Inflammatory macrophage (primary cell): Measurements from ENCODE around the gene TFDP1.

ENCODE experiments used
- DNase-seq, 2 donors: peaks; one replicate each; pipeline ENCODE4 v3.0.0-alpha.2; 2020 to 2022

Gene TFDP1

DNA sequence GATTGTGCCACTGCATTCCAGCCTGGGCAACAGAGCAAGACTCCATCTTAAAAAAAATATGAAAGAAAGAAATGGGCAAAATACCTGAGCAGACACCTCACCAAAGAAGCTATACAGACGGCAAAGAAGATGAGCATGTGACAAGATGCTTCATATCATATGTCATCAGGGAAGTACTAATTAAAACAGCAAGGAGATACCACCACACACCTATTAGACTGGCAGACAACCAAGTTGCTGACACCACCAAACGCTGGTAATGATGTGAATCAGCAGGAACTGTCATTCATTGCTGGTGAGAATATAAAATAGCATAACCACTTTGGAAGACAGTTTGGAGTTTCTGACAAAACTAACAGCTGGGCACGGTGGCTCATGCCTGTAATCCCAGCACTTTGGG lies 11.5 kb upstream of the TFDP1 start:
- DNase-seq: no peak

DNA sequence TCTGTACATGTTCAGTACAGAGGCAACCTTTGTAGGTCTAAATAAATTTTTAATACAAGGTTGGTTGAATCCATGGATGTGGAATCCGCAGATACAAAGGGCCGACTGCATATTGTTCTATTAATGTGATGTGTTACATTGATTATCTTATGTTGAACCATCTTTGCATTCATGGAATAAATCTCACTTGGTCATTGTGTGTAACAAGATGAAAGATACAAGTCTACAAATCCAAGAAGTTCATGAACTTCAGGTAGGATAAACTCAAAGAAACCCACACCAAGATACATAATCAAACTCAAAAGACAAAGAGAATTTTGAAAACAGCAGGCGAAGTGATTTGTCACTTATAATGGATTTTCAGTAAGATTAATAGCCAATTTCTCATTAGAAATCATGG lies 8.0 kb upstream of the TFDP1 start:
- no peak for DNase-seq

DNA sequence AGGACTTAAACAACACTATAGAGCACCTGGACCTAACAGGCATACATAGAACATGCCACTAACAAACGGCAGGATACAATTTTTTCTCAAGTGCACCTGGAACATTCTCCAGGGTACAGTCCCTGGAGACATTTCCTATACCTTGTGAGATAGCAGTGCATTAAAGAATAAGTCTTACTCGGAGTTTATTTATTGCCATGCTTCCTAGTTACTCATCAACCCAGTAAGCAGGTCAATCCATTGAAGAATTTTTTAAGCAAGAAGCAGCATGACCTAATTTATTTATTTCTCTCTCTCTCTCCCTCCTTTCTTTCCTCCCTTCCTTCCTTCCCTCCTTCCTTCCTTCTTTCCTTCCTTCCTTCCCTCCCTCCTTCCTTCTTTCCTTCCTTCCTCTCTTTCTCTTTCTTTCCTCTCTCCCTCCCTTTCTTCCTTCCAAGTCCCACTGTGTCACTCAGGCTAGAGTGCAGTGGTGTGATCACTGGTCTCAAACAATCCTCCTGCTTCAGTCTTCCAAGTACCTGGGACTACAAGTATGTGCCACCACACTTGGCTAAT lies 6.6 kb upstream of the TFDP1 start:
- no peak for DNase-seq

DNA sequence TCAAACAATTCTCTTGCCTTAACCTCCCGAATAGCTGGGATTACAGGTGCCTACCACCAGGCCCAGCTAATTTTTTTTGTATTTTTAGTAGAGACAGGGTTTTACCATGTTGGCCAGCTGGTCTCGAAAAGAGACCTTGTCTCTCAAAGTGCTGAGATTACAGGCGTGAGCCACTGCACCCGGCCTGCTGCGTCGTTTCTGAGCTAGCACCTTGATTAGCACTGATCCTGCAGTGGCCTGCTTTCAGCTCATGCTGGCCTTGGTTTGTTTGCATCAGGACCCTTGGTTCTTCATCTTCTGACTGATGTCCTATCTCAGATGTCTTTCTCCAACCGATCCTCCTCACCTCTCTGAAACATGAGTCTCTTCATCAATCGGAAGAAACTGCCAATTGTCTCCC lies 4.9 kb upstream of the TFDP1 start:
- DNase-seq: no peak

DNA sequence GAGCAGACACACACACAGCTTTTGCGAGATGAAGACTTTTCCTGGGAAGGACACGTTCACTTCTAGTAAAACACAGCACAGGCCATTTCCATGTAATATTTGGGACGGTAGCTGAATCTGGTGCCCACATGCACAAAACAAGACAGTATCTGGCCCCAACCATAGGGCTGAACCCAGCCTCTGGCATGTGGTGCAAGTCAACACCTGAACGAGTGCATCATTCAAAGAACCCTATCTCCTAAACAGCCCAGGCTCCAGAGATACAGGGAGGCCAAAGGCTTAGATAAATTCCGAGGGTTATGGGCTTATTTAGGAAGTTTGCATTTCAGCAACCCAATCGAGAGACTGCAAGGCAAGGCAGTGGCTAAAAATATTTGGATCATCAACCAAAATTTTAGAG lies 2.7 kb upstream of the TFDP1 start:
- no peak for DNase-seq

DNA sequence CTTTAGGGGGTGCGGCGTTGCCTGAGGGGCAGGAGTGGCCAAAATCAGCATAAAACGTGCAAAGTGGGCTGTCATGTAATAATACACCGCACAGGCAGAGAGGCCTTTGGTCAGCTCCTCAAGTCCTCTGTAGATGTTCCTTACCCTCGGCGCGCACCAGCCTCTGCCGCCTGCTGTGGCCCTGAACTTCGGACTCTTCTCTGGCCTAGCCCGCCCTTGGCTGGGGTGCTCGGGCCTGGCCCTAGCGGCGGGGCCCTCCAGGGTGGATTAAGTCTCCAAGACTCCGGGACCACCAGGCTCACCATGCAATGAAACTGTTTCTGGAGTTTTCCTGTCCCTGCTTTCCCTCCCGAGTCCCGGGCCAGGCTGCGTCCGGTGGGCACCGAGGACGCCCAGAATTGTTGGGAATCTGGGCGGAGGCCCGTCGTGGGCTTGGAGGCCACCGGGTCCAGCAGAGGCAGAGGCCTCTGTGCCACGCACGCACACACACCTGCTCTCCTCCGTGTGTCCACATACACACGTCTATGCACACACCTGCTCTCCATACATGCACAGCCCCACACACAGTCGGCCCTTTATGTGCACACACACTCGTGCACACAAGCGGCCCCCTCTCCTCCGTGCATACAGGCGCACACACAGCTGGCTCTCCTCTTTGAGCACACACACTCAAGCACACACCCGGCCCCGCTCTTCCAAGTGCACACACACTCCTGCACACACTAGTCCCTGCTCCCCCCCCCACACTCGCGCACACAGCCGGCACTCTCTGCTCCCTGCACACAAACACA lies 1.5 kb upstream of the TFDP1 start:
- no peak for DNase-seq

DNA sequence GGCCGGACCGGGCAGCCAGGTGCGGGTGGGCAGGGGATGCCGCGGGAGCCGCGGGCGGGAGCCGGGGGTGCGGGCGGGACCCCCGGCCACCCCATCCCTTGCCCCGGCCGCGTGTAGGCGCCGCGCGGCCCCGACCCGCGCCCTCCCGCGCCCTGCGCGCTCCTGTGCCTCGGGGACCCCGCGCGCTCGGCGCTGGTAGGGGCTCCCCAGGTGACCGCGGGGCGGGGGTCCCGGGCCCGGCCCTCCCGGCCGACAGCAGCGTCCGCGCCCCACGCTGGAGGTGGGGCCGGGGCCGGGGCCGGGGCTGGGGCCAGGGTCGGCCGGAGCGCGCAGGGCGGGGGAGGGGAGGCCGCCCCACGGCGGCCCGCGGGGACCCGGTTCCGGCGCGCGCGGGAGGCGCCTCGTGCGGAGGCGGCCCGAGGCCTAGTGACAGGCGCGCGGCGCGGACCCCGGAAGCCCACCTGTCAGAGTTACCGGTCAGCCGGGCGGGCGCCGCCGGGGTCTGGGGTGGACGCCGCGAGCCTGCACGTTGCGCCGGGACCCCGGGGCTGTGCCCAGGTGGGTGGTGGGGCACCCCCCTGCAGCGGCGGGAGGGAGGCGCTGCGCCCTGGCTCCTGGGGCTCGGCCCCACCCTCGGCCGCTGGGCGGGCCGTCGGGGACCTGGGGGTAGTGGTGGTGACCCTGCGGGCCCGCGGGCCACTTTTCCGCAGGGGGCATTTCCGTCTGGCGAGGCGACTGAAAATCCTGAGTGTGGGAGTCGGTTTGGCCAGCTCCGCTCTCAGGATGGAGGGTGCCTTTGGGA lies 518 bp downstream of the TFDP1 start:
- peak in 1 of 2 donors; percentile 13 for DNase-seq

DNA sequence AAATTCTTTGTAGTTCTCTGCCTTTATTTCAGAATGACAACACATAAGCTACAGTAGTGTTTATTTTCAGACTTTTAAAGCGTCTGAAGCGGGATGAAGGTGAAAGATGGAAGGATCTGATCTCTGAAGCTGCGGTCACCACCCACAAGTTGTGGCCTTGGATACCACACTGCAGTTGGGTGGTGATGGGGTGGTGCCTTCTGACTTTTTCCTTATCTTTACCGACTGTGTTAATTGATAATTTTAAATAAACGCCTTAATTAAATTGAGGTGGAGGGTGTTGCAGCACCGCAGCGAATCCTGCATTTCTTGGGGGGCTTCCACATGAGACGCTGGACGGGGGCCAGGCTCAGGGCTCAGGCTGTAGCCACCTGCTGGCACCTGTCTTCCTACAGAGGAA lies 1.3 kb downstream of the TFDP1 start:
- no peak for DNase-seq

DNA sequence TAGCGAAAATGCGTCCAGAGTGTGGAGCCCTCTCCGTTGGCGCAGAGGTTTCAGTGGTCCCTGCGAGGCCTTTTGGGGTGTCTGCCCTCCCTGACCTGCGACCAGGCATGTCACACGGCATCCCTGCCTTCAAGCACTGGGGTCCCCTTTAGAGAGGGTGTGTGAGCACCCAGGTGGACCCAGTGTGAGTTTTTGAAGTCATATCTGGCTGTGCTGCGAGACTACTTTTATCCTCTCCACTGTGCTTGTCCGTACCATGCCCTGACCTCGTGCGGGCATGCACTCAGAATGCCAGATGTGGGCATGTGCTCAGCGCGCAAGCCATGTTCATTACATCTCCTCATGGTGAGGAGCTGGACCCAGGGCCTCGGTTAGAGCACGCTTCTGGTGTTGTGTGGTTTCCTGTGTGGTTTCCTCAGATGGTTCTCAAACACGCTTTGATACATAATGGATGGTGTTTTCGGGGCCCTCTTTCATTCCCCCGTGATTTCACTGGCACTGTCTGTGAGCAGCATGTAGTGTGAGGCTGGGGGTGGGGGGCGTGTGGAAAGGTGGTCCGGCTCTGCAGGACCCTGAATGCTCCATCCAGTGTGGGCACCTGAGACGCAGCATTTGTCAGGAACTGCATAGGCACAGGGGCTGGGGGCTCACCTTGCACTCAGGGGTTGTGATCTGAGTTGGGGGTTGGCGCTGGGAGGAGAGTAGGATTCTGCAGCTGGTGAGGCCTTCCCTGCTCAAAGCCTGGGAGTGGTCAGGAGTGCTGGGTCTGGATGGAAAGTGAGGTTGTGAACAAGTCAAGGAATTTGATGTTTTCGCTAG lies 2.3 kb downstream of the TFDP1 start:
- no peak for DNase-seq

DNA sequence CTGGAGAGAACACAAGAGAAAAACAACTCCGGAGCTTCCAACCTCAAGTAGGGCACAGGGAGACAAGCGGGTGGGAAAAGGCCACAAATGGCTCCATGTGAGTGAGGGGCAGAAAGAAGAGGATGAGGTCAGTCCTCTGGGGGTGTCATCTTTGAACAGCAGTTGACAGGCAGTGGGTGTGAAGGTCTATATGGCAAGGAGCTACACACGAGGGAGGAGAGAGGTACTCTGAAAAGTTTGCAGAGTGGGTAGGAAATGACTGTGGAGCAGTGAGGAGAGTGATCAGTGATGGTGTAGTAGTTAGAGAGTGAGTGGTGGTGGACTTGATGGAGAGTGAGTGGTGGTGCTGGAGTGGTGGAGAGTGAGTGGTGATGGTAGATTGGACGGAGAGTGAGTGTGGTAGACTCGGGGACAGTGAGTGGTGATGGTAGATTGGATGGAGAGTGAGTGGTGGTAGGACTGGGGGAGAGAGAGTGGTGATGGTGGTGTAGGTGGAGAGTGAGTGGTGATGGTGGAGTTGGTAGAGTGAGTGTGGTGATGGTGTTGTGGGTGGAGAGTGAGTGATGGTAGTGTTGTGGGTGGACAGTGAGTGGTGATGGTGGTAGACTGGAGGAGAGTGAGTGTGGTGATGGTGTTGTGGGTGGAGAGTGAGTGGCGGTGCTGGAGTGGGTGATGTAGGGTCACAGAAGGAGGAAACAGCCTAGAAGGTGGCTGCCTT lies 4.0 kb downstream of the TFDP1 start:
- DNase-seq: no peak

DNA sequence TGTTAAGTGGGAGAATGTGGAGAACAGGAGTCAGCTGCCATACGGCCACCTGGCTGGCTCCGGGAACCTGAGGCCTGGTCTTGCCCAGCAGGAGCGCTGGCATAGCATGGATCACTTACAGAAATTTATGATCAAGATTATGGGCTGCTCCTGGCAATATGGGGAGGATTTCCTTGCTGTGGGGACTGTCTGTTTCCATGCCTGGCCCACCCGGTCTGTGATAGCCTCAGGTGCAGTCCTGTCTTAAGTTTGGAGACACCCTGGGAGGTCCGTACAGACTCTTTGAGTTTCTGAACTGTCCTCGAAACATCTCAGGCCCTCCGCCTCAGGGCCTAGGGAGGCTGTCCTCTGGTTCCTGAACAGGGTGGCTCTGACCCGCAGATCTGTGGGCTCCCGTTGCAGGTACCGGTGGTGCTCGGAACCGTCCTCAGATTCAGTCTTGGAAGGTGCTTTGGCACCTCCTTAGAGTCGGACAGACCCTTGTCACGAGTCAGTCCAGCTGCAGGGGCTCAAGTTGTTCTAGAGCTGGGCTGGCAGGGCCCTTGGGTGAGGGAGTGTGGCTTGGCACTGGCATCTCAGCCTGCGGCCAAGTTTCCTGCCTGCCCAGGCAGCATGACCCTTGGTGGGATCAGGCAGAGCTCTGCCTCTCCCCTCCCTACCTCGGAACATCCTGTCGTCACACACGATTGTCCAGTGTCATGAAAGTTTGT lies 4.9 kb downstream of the TFDP1 start:
- DNase-seq: no peak

DNA sequence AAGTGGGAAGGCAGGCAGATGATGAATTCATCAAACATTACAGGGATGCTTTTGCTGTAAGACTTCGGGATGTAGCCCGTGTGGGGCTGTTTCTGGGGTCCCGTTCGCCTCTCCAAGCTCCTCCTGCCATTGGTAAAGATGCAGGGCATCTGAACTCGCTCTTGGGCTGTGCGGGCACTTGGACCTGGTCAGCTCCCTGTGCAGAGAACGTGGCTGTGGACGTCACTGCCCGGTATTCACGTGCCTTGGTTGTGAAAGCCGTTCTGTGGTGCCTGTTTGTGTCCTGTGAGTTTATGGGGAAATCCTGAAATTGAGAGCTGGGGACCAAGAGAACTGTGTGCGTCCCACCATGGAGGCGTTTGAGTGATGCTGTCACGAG lies 5.4 kb downstream of the TFDP1 start:
- DNase-seq: no peak

DNA sequence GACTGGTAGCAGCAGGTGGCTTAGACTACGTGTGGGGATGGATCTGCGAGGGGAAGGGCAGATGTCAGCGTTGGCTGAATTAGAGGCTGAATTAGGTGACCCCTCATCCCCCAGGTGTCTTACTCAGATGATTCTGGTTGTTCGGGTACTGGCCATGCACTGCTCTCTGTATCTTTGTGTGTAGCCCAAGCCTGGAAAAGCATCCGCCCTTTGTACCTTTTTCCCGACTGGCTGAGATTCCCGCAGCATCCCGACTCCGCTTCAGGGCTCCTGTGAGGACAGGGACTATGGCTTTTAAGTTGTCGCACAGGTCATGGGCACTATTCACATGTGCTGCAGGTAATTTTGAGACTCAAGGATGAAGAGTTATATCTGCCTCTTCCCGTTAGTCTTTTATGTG lies 7.2 kb downstream of the TFDP1 start:
- no peak for DNase-seq

DNA sequence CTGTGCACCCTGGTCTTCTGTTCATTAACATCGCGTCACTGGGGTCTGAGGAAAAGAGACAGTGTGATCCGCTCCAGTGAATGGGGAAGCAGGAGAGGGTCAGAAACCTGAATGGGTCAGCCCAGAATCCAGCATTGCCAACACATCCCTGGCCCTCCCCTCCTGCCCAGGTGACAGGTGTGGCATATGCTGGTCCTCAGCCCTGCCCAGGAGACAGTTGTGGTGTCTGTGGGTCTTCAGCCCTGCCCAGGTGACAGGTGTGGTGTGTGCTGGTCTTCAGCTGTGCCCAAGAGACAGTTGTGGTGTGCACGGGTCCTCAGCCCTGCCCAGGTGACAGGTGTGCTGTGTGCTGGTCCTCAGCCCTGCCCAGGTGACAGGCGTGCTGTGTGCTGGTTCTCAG lies 8.0 kb downstream of the TFDP1 start:
- DNase-seq: no peak

DNA sequence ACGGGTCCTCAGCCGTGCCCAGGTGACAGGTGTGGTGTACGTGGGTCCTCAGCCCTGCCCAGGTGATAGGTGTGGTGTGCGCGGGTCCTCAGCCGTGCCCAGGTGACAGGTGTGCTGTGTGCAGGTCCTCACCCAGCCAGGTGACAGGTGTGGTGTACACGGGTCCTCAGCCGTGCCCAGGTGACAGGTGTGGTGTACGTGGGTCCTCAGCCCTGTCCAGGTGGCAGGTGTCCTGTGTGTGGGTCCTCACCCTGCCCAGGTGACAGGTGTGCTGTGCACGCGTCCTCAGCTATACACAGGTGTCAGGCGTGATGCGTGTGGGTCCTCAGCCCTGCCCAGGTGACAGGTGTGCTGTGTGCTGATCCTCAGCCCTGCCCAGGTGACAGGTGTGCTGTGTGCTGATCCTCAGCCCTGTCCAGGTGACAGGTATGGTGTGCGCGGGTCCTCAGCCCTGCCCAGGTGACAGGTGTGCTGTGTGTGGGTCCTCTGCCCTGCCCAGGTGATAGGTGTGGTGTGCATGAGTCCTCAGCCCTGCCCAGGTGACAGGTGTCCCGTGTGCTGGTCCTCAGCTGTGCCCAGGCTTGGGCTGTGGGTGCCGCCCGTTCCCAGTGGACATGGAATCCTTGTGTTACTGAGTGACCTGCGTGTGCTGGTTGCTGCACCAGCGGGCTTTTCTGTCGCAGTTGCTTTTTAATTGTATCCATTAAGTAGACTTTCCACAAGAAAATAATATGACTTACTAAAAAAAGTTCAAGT lies 9.7 kb downstream of the TFDP1 start:
- DNase-seq: peak in 1 of 2 donors; percentile 3

DNA sequence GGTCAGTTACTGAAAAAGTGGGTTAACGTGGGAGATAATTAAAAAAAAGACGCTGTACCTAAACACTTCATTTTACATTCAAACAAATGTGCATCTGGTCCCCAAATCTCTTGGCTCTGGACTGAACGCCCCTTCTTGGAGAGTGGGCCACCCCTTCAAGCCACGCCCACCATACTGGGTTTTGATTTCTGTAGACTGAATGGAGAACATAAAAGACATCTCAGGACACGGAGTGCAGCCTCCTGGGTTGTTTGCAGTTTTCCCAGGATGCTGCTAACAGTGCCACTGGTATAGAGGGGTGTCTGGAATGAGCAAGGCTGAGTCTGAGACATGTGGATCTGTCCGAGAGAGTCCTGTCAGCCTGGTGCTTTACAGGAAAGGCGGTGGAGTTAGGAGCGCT lies 10.6 kb downstream of the TFDP1 start:
- no peak for DNase-seq

DNA sequence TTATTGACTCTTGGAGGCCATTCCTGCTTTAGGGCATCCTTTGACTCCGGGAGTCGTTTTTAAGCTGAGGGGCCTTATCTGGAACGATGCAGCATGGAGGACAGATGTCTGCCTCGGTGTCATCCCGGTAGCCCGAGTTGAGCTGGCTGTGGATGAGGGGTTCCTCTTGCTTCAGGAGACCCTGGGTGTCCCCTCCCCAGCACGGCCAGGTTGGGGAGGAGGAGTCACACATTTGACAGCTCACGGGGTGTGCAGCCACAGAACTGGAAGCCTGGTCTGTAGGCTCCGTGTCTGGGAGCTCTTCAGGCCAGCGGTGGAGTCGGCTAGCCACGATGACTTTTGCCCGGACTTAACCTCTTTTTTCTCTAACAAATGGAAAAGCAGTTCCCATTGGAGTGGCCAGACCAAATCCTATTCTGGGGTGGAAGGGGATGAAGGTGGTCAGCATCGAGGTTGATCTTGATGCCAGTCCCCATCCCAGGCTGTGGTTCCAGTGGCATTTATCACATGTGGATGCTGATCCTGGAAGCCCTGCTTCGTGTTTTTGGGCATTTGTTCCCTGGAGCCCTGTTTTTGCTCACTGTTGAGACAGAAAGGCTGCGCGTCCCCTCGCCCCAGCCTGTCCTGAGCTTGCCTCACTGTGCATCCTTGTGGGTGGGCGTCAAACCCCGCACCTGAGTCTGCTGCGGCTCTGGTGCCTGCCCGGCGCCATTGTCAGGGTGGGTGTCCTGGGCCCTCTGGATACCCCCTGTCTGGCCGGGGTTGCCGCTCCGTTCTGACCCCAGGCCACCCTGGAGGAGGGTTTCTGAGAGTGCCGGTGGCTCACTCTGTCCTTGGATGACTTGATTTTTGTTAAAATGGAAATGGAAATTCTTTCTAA lies 12.0 kb downstream of the TFDP1 start:
- no peak for DNase-seq

DNA sequence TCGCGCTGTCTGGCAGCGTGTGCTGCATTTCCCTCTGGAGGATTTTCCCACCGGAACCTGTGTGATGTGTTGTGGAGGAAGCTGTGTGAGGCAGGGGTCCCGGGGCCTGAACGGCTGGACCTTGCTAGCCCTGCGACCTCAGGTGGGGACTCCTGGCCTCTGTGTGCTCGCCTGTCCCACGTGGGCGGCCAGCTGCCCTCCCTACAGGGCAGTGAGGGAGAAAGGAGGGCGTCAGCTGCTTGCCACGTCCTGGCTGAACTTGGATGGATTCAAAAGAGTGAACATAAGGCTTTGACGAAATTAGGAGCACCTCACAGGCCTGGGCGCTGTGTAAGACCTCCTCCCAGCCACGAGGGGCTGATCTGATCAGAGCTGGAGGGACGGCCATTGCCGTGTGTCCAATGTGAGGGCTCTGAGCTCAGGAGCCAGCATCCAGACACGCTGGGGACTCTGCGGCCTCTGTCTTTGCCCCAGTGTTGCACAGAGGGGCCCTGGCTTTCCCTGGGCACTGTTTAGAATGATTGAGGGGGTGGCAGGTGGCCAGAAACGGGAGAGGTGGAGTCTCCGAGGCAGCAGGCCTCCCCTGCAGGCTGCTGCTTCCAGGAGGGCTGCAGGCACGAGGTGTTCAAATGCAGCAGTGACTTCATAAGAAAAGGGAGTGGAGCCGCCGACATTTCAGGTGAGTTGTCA lies 13.0 kb downstream of the TFDP1 start:
- DNase-seq: no peak

DNA sequence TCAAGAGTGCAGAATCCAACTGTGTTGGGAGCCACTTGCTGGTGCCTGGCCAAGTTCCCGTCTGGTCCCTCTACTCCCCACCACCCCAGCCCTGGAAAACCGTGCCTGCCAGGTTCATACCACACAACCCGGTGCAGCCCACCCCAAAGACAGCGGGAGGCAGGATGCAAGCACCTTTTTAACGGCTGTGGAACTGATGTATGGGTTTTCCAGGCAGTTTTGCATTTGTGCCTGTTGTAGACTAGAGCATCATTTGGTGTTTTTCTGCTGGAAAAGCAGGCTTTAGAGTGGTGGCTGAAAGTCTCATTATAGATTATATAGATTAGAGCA lies 13.5 kb downstream of the TFDP1 start:
- DNase-seq: no peak
